LNCaP clone FGC (cell line): ENCODE data around the gene SMO.
"Not testable (repeated sequence)": the region's sequence is repeated elsewhere in the genome, so short reads cannot be mapped to it uniquely, and the experiment has no call there.

Experiments used
- DNase-seq: peaks from one replicate; pipeline ENCODE4 v3.0.0-alpha.2; 2011; ENCODE audit warnings: low read depth
- H3K4me3 ChIP-seq: 2 replicates; pipeline ENCODE4 v1.5.1; 2011; ENCODE audit warnings: mild to moderate bottlenecking, low read depth, low read length, control low read depth
- CTCF ChIP-seq: IDR thresholded peaks from 2 replicates; pipeline ENCODE4 v1.5.1; 2012; ENCODE audit warnings: mild to moderate bottlenecking; ENCODE audit not compliant: control insufficient read depth, insufficient read depth; ENCODE audit errors: extremely low read depth

Gene SMO

GRCh38 chr7:129210256-129210988, 22.0 kb downstream of the SMO start:
- TF ChIP-seq CTCF, result peak; percentile 96
- peak; percentile 19 for DNase-seq
- no peak overlapping the region for H3K4me3 ChIP-seq

- no peak for TF ChIP-seq CTCF
- H3K4me3 ChIP-seq, result no peak overlapping the region
- no peak for DNase-seq
These were observed 22.5 kb downstream of the SMO start for GRCh38 chr7:129210989-129211312.

GRCh38 chr7:129212126-129212525, 23.7 kb downstream of the SMO start:
- TF ChIP-seq CTCF, result no peak
- DNase-seq, result no peak
- no peak overlapping the region for H3K4me3 ChIP-seq

GRCh38 chr7:129212596-129212995, 24.2 kb downstream of the SMO start:
- TF ChIP-seq CTCF, result no peak
- no peak for DNase-seq

GRCh38 chr7:129213828-129214227, 25.4 kb downstream of the SMO start:
- peak; percentile 23; the same call in 1 of the 2 replicates for TF ChIP-seq CTCF
- no peak for DNase-seq
- H3K4me3 ChIP-seq, result no peak overlapping the region

More at GRCh38 chr7:129212596-129212995, 24.2 kb downstream of the SMO start:
- H3K4me3 ChIP-seq, result no peak overlapping the region

GRCh38 chr7:129215691-129216090, 27.3 kb downstream of the SMO start:
- not testable (repeated sequence) for H3K4me3 ChIP-seq, DNase-seq

GRCh38 chr7:129216101-129216715, 27.8 kb downstream of the SMO start:
- DNase-seq, result not testable (repeated sequence)

GRCh38 chr7:129216821-129217416, 28.5 kb downstream of the SMO start:
- not testable (repeated sequence) for DNase-seq, H3K4me3 ChIP-seq

More at GRCh38 chr7:129216101-129216715, 27.8 kb downstream of the SMO start:
- H3K4me3 ChIP-seq, result not testable (repeated sequence)
